Gastroesophageal sphincter (tissue), 4 donors: ENCODE data around the gene TMEM169. TPM values are rescaled to one million over a fixed set of nuclear protein-coding genes. Genes with fewer than 3 reads are reported as not detected.

Experiments used
- ATAC-seq: fragments of 150-250 bp; one replicate; pipeline ENCODE4 v1.9.1; 2016; ENCODE audit warnings: mild to moderate bottlenecking, moderate library complexity
- H3K27ac ChIP-seq, 4 donors: fragments of 200-600 bp; sonication (generic) in 3 of 4; 1 replicate in 3 of 4; 2 replicates in 1 of 4; pipeline ENCODE4 v1.5.1; 2016 to 2019
- H3K27me3 ChIP-seq: fragments of 200-600 bp; sonication (generic); one replicate; pipeline ENCODE4 v1.5.1; 2019
- H3K36me3 ChIP-seq, 2 donors: fragments of 200-600 bp; sonication (generic); one replicate each; pipeline ENCODE4 v1.5.1; 2019; ENCODE audit warnings: control low read depth in 1 of 2
- H3K4me1 ChIP-seq, 3 donors: fragments of 200-600 bp; sonication (generic); 1 replicate in 2 of 3; 2 replicates in 1 of 3; pipeline ENCODE4 v1.5.1; 2016 to 2019; ENCODE audit warnings: control low read depth in 2 of 3
- H3K4me3 ChIP-seq, 2 donors: fragments of 200-600 bp; sonication (generic); one replicate each; pipeline ENCODE4 v1.5.1; 2019; ENCODE audit warnings: mild to moderate bottlenecking in 1 of 2, moderate library complexity in 1 of 2
- H3K9me3 ChIP-seq, 3 donors: fragments of 200-600 bp; sonication (generic); one replicate each; pipeline ENCODE4 v1.5.1; 2017 to 2019; ENCODE audit warnings: control low read depth in 2 of 3
- EP300 ChIP-seq: sonication (generic); formaldehyde crosslinking; IDR thresholded peaks from one replicate; pipeline ENCODE4 v1.6.1; 2017; ENCODE audit warnings: antibody characterized with exemption, mild to moderate bottlenecking
- POLR2A ChIP-seq, 2 donors: fragments of 450-650 bp; IDR thresholded peaks; one replicate each; pipeline ENCODE4 v1.6.1; 2017; ENCODE audit warnings: antibody characterized with exemption in 2 of 2, mild to moderate bottlenecking in 2 of 2, moderate library complexity in 1 of 2
- POLR2AphosphoS5 ChIP-seq: sonication (generic); formaldehyde crosslinking; IDR thresholded peaks from one replicate; pipeline ENCODE4 v1.6.1; 2017; ENCODE audit warnings: antibody characterized with exemption
- WGBS, 2 donors: methylation state at CpG; one replicate each; pipeline ENCODE4 v1.1.5; 2018; ENCODE audit warnings: low coverage in 1 of 2; 5-methylcytosine and 5-hydroxymethylcytosine counted together
- total RNA-seq, 4 donors: library from RNA; depleted of rRNA; stranded (reverse); fragments of >200 nt; gene quantifications; one replicate each; pipeline ENCODE4 v1.1.0, GENCODE V29; 2016
- TF ChIP-seq, protein P1 (sequence below), 4 experiments: fragments of 200-600 bp in 2 of 4; fragments of 450-650 bp in 2 of 4; sonication (generic) in 1 of 4; IDR thresholded peaks; one replicate each; pipeline ENCODE4 v1.5.1; 2017 to 2019; ENCODE audit warnings: antibody characterized with exemption in 4 of 4, mild to moderate bottlenecking in 2 of 4, moderate library complexity in 2 of 4

TMEM169 gene
- total RNA-seq, 4 donors from 2014 or later, result 0.67 to 3.1 (median 0.78) TPM; not detected in 1

DNA sequence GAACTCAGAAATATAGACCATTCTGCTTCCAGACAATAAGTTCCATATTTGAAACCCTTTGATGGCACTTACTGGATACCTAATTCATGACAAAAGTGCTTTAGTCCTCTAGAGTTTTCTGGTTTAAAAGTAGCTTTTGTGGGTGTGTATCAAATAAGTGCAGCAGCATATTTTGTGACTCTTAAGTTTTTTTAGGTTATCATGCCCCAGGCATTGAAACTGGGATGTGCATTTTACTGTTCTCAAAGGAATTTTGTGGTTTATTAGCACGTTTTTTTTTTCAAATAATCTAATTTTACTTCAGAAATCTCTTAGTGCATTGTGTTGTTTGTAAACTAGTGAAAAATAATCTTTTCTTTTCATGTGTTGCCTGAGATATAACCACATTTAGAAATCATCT is 28.9 kb downstream of the TMEM169 start:
- Histone ChIP-seq H3K27me3 (peaks cover 18% of the 10 kb centered on the region), H3K4me3 (peak overlapping the region in 1 of 2 donors; percentile 67), H3K36me3 (peaks cover 0 to 36% of the 10 kb centered on the region in 2 donors), H3K4me1 (peaks cover 3 to 57% (median 20%) of the 10 kb centered on the region in 3 donors), H3K9me3 (no peaks in the 10 kb centered on the region), H3K27ac (peak overlapping the region in 2 of 4 donors; percentile 87 to 96)
- no peak for ATAC-seq
- WGBS, 2 donors, result 0 to 5% methylated on average over 1 of the region's 1 CpG
- TF ChIP-seq POLR2A (IDR thresholded peaks at IDR 0.05) (no peak), POLR2AphosphoS5 (no peak), EP300 (no peak)
- TF ChIP-seq, protein P1, sequence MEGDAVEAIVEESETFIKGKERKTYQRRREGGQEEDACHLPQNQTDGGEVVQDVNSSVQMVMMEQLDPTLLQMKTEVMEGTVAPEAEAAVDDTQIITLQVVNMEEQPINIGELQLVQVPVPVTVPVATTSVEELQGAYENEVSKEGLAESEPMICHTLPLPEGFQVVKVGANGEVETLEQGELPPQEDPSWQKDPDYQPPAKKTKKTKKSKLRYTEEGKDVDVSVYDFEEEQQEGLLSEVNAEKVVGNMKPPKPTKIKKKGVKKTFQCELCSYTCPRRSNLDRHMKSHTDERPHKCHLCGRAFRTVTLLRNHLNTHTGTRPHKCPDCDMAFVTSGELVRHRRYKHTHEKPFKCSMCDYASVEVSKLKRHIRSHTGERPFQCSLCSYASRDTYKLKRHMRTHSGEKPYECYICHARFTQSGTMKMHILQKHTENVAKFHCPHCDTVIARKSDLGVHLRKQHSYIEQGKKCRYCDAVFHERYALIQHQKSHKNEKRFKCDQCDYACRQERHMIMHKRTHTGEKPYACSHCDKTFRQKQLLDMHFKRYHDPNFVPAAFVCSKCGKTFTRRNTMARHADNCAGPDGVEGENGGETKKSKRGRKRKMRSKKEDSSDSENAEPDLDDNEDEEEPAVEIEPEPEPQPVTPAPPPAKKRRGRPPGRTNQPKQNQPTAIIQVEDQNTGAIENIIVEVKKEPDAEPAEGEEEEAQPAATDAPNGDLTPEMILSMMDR (IDR thresholded peaks at IDR 0.05), result no peak

DNA sequence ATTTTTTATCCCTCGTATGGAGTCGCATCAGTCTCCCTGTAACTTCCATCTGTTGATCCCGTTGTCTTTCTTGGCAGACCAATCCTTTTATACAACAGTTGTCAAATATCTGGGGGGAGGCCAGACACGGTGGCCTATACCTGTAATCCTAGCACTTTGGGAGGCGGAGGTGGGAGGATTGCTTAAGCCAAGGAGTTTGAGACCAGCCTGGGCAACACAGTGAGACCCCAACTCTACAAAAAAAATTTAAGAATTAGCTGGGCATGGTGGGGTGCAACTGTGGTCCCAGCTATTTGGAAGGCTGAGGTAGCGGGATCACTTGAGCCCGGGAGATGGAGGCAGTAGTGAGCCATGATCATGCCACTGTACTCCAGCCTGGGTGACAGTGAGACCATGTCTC is 29.4 kb downstream of the TMEM169 start:
- H3K27ac ChIP-seq, result no peak overlapping the region
- TF ChIP-seq, protein P1 (IDR thresholded peaks at IDR 0.05), result no peak
- TF ChIP-seq POLR2A (IDR thresholded peaks at IDR 0.05) (no peak), EP300 (no peak), POLR2AphosphoS5 (no peak)
- ATAC-seq, result no peak
- H3K4me3 ChIP-seq, result no peak overlapping the region
- WGBS, 2 donors, result 68 to 79% methylated on average over 6 of the region's 7 CpGs
- H3K4me1 ChIP-seq, result peaks cover 3 to 62% (median 22%) of the 10 kb centered on the region in 3 donors
- peaks cover 16% of the 10 kb centered on the region for H3K27me3 ChIP-seq
- no peaks in the 10 kb centered on the region for H3K9me3 ChIP-seq
- H3K36me3 ChIP-seq, result peaks cover 0 to 36% of the 10 kb centered on the region in 2 donors

DNA sequence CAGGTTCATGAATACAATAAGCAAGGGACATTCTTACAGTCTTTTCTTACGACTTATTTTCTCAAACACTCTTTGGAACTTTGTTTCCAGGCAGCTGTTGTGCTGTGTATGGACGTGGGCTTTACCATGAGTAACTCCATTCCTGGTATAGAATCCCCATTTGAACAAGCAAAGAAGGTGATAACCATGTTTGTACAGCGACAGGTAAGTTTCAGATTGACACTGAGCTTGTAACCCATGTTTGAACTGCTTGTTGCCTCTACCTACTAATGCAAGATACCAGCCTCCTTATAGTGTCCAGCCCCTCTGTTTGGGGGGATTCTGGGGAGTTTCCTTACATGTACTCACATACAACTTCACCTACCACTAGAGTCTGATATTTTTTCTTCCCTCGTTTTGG is 31.2 kb downstream of the TMEM169 start:
- Histone ChIP-seq H3K4me1 (peaks cover 3 to 81% (median 22%) of the 10 kb centered on the region in 3 donors), H3K27ac (no peak overlapping the region), H3K27me3 (peaks cover under 1% of the 10 kb centered on the region), H3K4me3 (no peak overlapping the region), H3K36me3 (peaks cover 0 to 54% of the 10 kb centered on the region in 2 donors), H3K9me3 (no peaks in the 10 kb centered on the region)
- ATAC-seq, result no peak
- 78 to 87% methylated on average over 4 of the region's 4 CpGs for WGBS, 2 donors
- TF ChIP-seq EP300, result no peak
- no peak for TF ChIP-seq POLR2A (IDR thresholded peaks at IDR 0.05)

DNA sequence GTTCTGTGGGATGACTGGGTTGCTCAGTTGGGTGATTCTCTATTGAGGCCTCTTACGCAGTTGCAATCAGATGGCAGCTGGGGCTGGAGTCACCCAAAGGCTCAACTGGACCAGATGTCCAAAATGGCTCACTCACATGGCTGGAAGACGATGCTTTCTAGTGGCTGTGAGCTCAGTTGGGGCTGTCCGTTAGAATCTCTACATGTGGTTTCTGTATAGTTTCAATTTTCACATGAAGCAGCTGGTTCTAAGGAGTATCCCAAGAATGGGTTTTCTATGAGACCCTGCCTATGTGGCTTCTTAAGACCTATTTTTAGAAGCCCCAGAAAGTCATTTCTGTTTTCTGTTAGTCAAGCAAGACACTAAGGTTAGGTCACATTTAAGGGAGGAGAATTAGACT is 31.9 kb downstream of the TMEM169 start:
- Histone ChIP-seq H3K27me3 (no peaks in the 10 kb centered on the region), H3K27ac (peak overlapping the region in 1 of 4 donors; percentile 82), H3K4me3 (no peak overlapping the region), H3K9me3 (no peaks in the 10 kb centered on the region), H3K36me3 (peaks cover 0 to 61% of the 10 kb centered on the region in 2 donors), H3K4me1 (peaks cover 3 to 82% (median 22%) of the 10 kb centered on the region in 3 donors)
- 43% methylated on average over 1 of the region's 3 CpGs; no CpG with 5 or more reads in 1 of the 2 donors for WGBS, 2 donors
- no peak for ATAC-seq
- TF ChIP-seq POLR2AphosphoS5 (no peak), POLR2A (IDR thresholded peaks at IDR 0.05) (no peak), EP300 (no peak)
- TF ChIP-seq, protein P1 (IDR thresholded peaks at IDR 0.05), result no peak

DNA sequence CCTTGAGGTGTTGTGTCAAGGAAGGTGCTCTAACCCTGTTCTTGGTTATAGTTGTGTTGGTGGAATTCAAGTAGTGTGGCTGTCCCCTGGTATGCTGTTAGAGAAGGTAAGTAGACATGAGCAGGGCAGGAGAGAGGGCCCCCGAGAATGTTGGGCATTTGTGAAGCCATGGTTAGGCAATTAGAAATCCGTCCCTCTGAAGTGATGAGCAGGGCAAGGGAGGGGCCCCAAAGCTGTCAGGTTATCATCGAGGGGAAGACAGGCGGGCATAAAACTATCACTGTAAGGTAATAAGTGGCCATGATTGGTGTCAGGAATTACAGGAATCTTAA is 32.6 kb downstream of the TMEM169 start:
- H3K4me3 ChIP-seq, result peak overlapping the region in 1 of 2 donors; percentile 53
- no peaks in the 10 kb centered on the region for H3K9me3 ChIP-seq
- ATAC-seq, result no peak
- 7 to 35% methylated on average over 2 to 4 of the region's 4 CpGs for WGBS, 2 donors
- H3K4me1 ChIP-seq, result peaks cover 3 to 88% (median 22%) of the 10 kb centered on the region in 3 donors
- H3K27ac ChIP-seq, result peak overlapping the region in 3 of 4 donors; percentile 78 to 82 (median 78)
- peaks cover 0 to 69% of the 10 kb centered on the region in 2 donors for H3K36me3 ChIP-seq
- H3K27me3 ChIP-seq, result no peaks in the 10 kb centered on the region
- TF ChIP-seq, protein P1 (IDR thresholded peaks at IDR 0.05), result no peak
- TF ChIP-seq EP300, result no peak
